H1 (cell line): Measurements from ENCODE around the gene TRMT13. TPM values are rescaled to one million over a fixed set of nuclear protein-coding genes. Genes with fewer than 3 reads are reported as not detected.

Source experiments
- ATF2 ChIP-seq: IDR thresholded peaks from 2 replicates; pipeline ENCODE4 v1.6.1; 2012; ENCODE audit warnings: low read length, inconsistent platforms
- ATF3 ChIP-seq: IDR thresholded peaks from 2 replicates; pipeline ENCODE4 v1.6.1; 2011; ENCODE audit warnings: low read depth, mild to moderate bottlenecking, low read length; ENCODE audit not compliant: insufficient read depth
- CHD7 ChIP-seq: fragments of 300-600 bp; sonication (generic); IDR thresholded peaks from 2 replicates; pipeline ENCODE4 v1.7.1; 2012; ENCODE audit warnings: low read length, moderate library complexity, mild to moderate bottlenecking, inconsistent platforms; ENCODE audit not compliant: insufficient replicate concordance
- GTF2F1 ChIP-seq: IDR thresholded peaks from 2 replicates; pipeline ENCODE4 v1.6.1; 2012; ENCODE audit warnings: low read depth, low read length, improper control_type of control experiment, borderline replicate concordance
- TAF7 ChIP-seq: optimal IDR thresholded peaks from 2 replicates; pipeline ENCODE3; 2011; ENCODE audit warnings: low read depth, mild to moderate bottlenecking, inconsistent platforms, low read length, moderate library complexity, borderline replicate concordance
- TBP ChIP-seq: IDR thresholded peaks from 2 replicates; pipeline ENCODE4 v1.6.1; 2011; ENCODE audit warnings: low read depth, low read length, improper control_type of control experiment
- ZNF274 ChIP-seq: IDR thresholded peaks from 2 replicates; pipeline ENCODE4 v1.7.0; 2012; ENCODE audit warnings: low read length, borderline replicate concordance; ENCODE audit errors: extremely low read depth
- polyA plus RNA-seq, 7 experiments: library from polyadenylated mRNA; depleted of rRNA in 3 of 7; stranded (reverse) in 5 of 7; unstranded in 2 of 7; fragments of >200 nt in 5 of 7; fragments of 200-250 nt in 2 of 7; gene quantifications; 1 replicate in 5 of 7; 2 replicates in 1 of 7; 4 replicates in 1 of 7; pipeline versions ENCODE4 v1.2.1 to v1.2.3, GENCODE V29; 2011 to 2013; ENCODE audit warnings: missing spikeins in 2 of 7, mixed read lengths in 2 of 7
- total RNA-seq: library from RNA; stranded (reverse); fragmentation: NEBNext Ultra II Directional; extraction: Animal tissue kit (Norgen Biotek cat#: 25700); gene quantifications from 2 replicates; pipeline ENCODE4 v1.2.1, GENCODE V29; 2021

Gene TRMT13
- total and polyA plus RNA-seq, 2 of the 8 experiments (the other 6 are each of a cell fraction or from before 2014, with no cell fraction given): 3.6 to 14.8 TPM

GRCh38 chr1:100177295-100178041 lies 44.5 kb downstream of the TRMT13 start (continued):
- TF ChIP-seq CHD7 (no peak), ATF2 (no peak), GTF2F1 (no peak), TAF7 (no peak), ATF3 (no peak), TBP (no peak), ZNF274 (no peak)
